Brain pericyte (primary cell): ENCODE results near the gene CAMK2G.

Experiments used
- DNase-seq: peaks from one replicate; pipeline ENCODE4 v3.0.0-alpha.2; 2012; ENCODE audit warnings: low read depth, low spot score

The CAMK2G gene

GRCh38 chr10:73864229-73864628 lies 10.1 kb downstream of the CAMK2G start:
- no peak for DNase-seq

GRCh38 chr10:73863039-73863817 lies 11.1 kb downstream of the CAMK2G start:
- DNase-seq: no peak

GRCh38 chr10:73862011-73862410 lies 12.3 kb downstream of the CAMK2G start:
- DNase-seq: no peak

- DNase-seq: no peak
Measured at GRCh38 chr10:73859784-73860491, 14.4 kb downstream of the CAMK2G start.

- DNase-seq: no peak
Measured at GRCh38 chr10:73859428-73859783, 14.9 kb downstream of the CAMK2G start.

GRCh38 chr10:73858750-73859427 lies 15.5 kb downstream of the CAMK2G start:
- no peak for DNase-seq

- no peak for DNase-seq
Measured at GRCh38 chr10:73858013-73858708, 16.2 kb downstream of the CAMK2G start.

GRCh38 chr10:73857446-73857845 lies 16.9 kb downstream of the CAMK2G start:
- no peak for DNase-seq

GRCh38 chr10:73856261-73856660 lies 18.1 kb downstream of the CAMK2G start:
- no peak for DNase-seq

- no peak for DNase-seq
Measured at GRCh38 chr10:73855413-73855812, 18.9 kb downstream of the CAMK2G start.

GRCh38 chr10:73854310-73854709 lies 20.0 kb downstream of the CAMK2G start:
- no peak for DNase-seq

- DNase-seq: no peak
Measured at GRCh38 chr10:73853196-73853595, 21.2 kb downstream of the CAMK2G start.

GRCh38 chr10:73850863-73851461 lies 23.4 kb downstream of the CAMK2G start:
- DNase-seq: no peak

GRCh38 chr10:73850211-73850610 lies 24.1 kb downstream of the CAMK2G start:
- no peak for DNase-seq

GRCh38 chr10:73848821-73849489 lies 25.4 kb downstream of the CAMK2G start:
- DNase-seq: peak; percentile 80

GRCh38 chr10:73847031-73847430 lies 27.3 kb downstream of the CAMK2G start:
- DNase-seq: no peak

- no peak for DNase-seq
Measured at GRCh38 chr10:73843261-73843660, 31.1 kb downstream of the CAMK2G start.

- no peak for DNase-seq
Measured at GRCh38 chr10:73842349-73842748, 32.0 kb downstream of the CAMK2G start.

- no peak for DNase-seq
Measured at GRCh38 chr10:73841526-73842285, 32.6 kb downstream of the CAMK2G start.

GRCh38 chr10:73841061-73841421 lies 33.3 kb downstream of the CAMK2G start:
- DNase-seq: no peak
